Large intestine (tissue), 3 donors: ENCODE results near the gene LGALS3. TPM values are rescaled to one million over a fixed set of nuclear protein-coding genes. Genes with fewer than 3 reads are reported as not detected.
A peak's percentile ranks its signal among the peaks of the same experiment; 100 is the strongest.

Experiments
- DNase-seq, 2 donors: peaks; one replicate each; pipeline versions ENCODE4 v3.0.0 to v3.0.0-alpha.2; 2013
- H3K27ac ChIP-seq: one replicate; pipeline ENCODE4 v1.5.1; 2013; ENCODE audit warnings: low read length
- H3K27me3 ChIP-seq: 2 replicates; pipeline ENCODE4 v1.6.1; 2013; ENCODE audit warnings: low read length; ENCODE audit not compliant: control insufficient read depth, insufficient read depth
- H3K36me3 ChIP-seq: 2 replicates; pipeline ENCODE4 v1.6.1; 2013; ENCODE audit warnings: low read length; ENCODE audit not compliant: control insufficient read depth, insufficient read depth
- H3K4me1 ChIP-seq: one replicate; pipeline ENCODE4 v1.6.1; 2013; ENCODE audit warnings: low read length; ENCODE audit not compliant: control insufficient read depth, insufficient read depth
- H3K4me3 ChIP-seq: one replicate; pipeline ENCODE4 v1.5.1; 2013; ENCODE audit warnings: low read length
- H3K9me3 ChIP-seq: one replicate; pipeline ENCODE4 v1.6.1; 2013; ENCODE audit warnings: mild to moderate bottlenecking, low read depth, low read length, moderate library complexity; ENCODE audit not compliant: control insufficient read depth
- WGBS: methylation state at CpG from one replicate; pipeline ENCODE4 v1.1.5; 2013; ENCODE audit warnings: low lambda C conversion rate; ENCODE audit not compliant: insufficient coverage; 5-methylcytosine and 5-hydroxymethylcytosine counted together
- polyA plus RNA-seq: library from polyadenylated mRNA; unstranded; fragments of 120-200 nt; gene quantifications from one replicate; pipeline ENCODE4 v1.2.1, GENCODE V29; 2013

The LGALS3 gene
- polyA plus RNA-seq, 1 donor = 873 TPM

DNA sequence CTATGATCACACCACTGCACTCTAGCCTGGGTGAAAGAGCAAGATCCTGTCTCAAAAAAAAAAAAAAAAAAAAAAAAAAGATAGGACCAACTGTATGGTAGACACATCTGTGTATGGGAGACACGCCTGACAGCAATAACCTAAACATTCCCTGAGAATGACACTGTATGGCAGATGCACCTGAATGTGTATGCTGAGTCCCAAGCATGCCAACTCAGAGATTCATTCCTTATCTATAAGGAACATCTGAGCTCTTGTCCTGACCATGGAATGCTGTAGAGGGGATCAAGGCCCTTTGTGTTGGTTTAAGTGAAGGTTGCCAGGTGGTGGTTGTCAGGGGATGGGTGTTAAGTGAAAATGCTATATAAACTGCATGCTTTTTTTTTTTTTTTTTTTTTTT is 19.2 kb upstream of the LGALS3 start:
- WGBS = no CpG with 5 or more reads among the region's 1 CpG
- peaks cover 53% of the 10 kb centered on the region for H3K4me1 ChIP-seq
- no peaks in the 10 kb centered on the region for H3K27me3 ChIP-seq
- no peak for DNase-seq
- H3K27ac ChIP-seq = no peak overlapping the region
- no peak overlapping the region for H3K4me3 ChIP-seq
- H3K9me3 ChIP-seq = peaks cover 6% of the 10 kb centered on the region
- no peaks in the 10 kb centered on the region for H3K36me3 ChIP-seq

- no peaks in the 10 kb centered on the region for H3K36me3 ChIP-seq
- H3K4me1 ChIP-seq = peaks cover 60% of the 10 kb centered on the region
- peaks cover 6% of the 10 kb centered on the region for H3K9me3 ChIP-seq
- peak overlapping the region; percentile 72 for H3K27ac ChIP-seq
- no peak overlapping the region for H3K4me3 ChIP-seq
- WGBS = no CpG with 5 or more reads among the region's 10 CpGs
- no peaks in the 10 kb centered on the region for H3K27me3 ChIP-seq
- DNase-seq = peak in 1 of 2 donors; percentile 74
Observed at GRCh38 chr14:55111122-55111708, 17.8 kb upstream of the LGALS3 start.

GRCh38 chr14:55114720-55115119 is 14.3 kb upstream of the LGALS3 start:
- WGBS = 0% methylated on average over 1 of the region's 2 CpGs
- peaks cover 75% of the 10 kb centered on the region for H3K4me1 ChIP-seq
- no peak overlapping the region for H3K4me3 ChIP-seq
- peaks cover 6% of the 10 kb centered on the region for H3K9me3 ChIP-seq
- H3K27ac ChIP-seq = peak overlapping the region; percentile 91
- H3K27me3 ChIP-seq = no peaks in the 10 kb centered on the region
- DNase-seq = peak; percentile 86 to 94
- H3K36me3 ChIP-seq = no peaks in the 10 kb centered on the region

DNA sequence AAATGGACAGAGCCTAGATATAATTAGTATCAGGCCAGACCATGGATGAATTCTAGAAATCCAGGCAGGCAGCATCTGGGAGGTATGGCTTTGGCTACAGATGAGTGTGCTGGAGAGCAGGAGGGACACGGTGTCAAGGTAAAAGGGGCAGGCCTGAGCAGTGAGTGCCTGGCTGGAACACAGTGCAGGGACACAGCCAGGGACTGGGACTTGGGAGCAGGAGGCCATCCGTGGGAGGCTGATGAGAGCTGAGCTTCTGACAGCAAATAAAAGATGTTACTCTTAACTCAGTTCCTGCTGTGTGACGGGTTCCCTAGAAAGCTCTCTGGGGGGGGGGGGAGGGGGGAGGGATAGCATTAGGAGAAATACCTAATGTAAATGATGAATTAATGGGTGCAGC is 13.6 kb upstream of the LGALS3 start:
- H3K4me1 ChIP-seq = peaks cover 83% of the 10 kb centered on the region
- peaks cover 6% of the 10 kb centered on the region for H3K9me3 ChIP-seq
- DNase-seq = peak in 1 of 2 donors; percentile 46
- H3K36me3 ChIP-seq = no peaks in the 10 kb centered on the region
- H3K27me3 ChIP-seq = no peaks in the 10 kb centered on the region
- H3K4me3 ChIP-seq = no peak overlapping the region
- WGBS = no CpG with 5 or more reads among the region's 3 CpGs
- H3K27ac ChIP-seq = peak overlapping the region; percentile 91

GRCh38 chr14:55115861-55116245 is 13.2 kb upstream of the LGALS3 start:
- H3K27me3 ChIP-seq = no peaks in the 10 kb centered on the region
- WGBS = no CpG with 5 or more reads among the region's 4 CpGs
- H3K27ac ChIP-seq = peak overlapping the region; percentile 91
- H3K36me3 ChIP-seq = no peaks in the 10 kb centered on the region
- peaks cover 4% of the 10 kb centered on the region for H3K9me3 ChIP-seq
- H3K4me1 ChIP-seq = peaks cover 85% of the 10 kb centered on the region
- H3K4me3 ChIP-seq = no peak overlapping the region
- DNase-seq = no peak

GRCh38 chr14:55116246-55117030 is 12.6 kb upstream of the LGALS3 start:
- WGBS = no CpG with 5 or more reads among the region's 11 CpGs
- H3K4me1 ChIP-seq = peaks cover 85% of the 10 kb centered on the region
- peak; percentile 85 to 93 for DNase-seq
- no peak overlapping the region for H3K4me3 ChIP-seq
- no peaks in the 10 kb centered on the region for H3K27me3 ChIP-seq
- H3K36me3 ChIP-seq = no peaks in the 10 kb centered on the region
- peak overlapping the region; percentile 91 for H3K27ac ChIP-seq
- no peaks in the 10 kb centered on the region for H3K9me3 ChIP-seq

- H3K27me3 ChIP-seq = no peaks in the 10 kb centered on the region
- peak in 1 of 2 donors; percentile 57 for DNase-seq
- H3K4me3 ChIP-seq = no peak overlapping the region
- WGBS = 100% methylated on average over 2 of the region's 7 CpGs
- peaks cover 90% of the 10 kb centered on the region for H3K4me1 ChIP-seq
- no peaks in the 10 kb centered on the region for H3K36me3 ChIP-seq
- H3K9me3 ChIP-seq = no peaks in the 10 kb centered on the region
- H3K27ac ChIP-seq = peak overlapping the region; percentile 91
Observed at GRCh38 chr14:55117803-55118441, 11.1 kb upstream of the LGALS3 start.

- Histone ChIP-seq H3K4me3 (no peak overlapping the region), H3K9me3 (no peaks in the 10 kb centered on the region), H3K27ac (peak overlapping the region; percentile 91), H3K36me3 (no peaks in the 10 kb centered on the region), H3K27me3 (no peaks in the 10 kb centered on the region), H3K4me1 (peaks cover 91% of the 10 kb centered on the region)
- 92% methylated on average over 3 of the region's 3 CpGs for WGBS
- DNase-seq = no peak
Observed at GRCh38 chr14:55118761-55119160, 10.3 kb upstream of the LGALS3 start.

GRCh38 chr14:55120571-55121495 is 8.2 kb upstream of the LGALS3 start:
- Histone ChIP-seq H3K4me3 (no peak overlapping the region), H3K9me3 (no peaks in the 10 kb centered on the region), H3K27ac (peak overlapping the region; percentile 91), H3K27me3 (no peaks in the 10 kb centered on the region), H3K4me1 (peaks cover 97% of the 10 kb centered on the region), H3K36me3 (no peaks in the 10 kb centered on the region)
- whole genome bisulfite sequencing = 27% methylated on average over 2 of the region's 13 CpGs
- peak in 1 of 2 donors; percentile 79 for DNase-seq
